HG02623 (cell line): ENCODE measurements around the gene MICAL3.

Experiments used
- ATAC-seq: cut with Tn5 transposase; IDR thresholded peaks from one replicate; pipeline ENCODE4 v1.9.1; 2021; ENCODE audit warnings: moderate library complexity; ENCODE audit not compliant: unreplicated experiment

Gene MICAL3

GRCh38 chr22:17873804-17874203 lies 150.6 kb downstream of the MICAL3 start:
- ATAC-seq = no peak

DNA sequence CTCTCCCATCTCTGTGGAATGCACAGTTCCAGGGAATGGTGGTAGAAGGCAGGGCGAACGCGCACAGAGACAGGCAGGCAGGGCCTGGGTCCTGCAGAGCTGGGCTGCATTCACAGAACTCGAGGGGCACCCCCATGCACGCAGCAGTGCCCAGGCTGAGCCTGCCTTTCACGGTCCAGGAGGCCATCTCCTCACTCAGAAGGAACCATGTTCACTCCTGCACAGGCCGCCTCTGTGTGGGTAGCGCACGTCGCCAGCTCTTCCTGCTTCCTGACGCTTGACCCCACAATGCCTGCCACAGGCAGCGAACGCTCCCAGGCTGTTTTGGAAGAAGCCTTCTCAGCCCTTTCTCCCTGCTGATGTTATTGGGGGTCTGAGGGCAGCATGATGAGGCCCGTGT lies 151.2 kb downstream of the MICAL3 start:
- no peak for ATAC-seq

GRCh38 chr22:17872471-17872870 lies 151.9 kb downstream of the MICAL3 start:
- no peak for ATAC-seq

- no peak for ATAC-seq
Measured at GRCh38 chr22:17871726-17872458, 152.5 kb downstream of the MICAL3 start.

- ATAC-seq = no peak
Measured at GRCh38 chr22:17870407-17870806, 154.0 kb downstream of the MICAL3 start.

DNA sequence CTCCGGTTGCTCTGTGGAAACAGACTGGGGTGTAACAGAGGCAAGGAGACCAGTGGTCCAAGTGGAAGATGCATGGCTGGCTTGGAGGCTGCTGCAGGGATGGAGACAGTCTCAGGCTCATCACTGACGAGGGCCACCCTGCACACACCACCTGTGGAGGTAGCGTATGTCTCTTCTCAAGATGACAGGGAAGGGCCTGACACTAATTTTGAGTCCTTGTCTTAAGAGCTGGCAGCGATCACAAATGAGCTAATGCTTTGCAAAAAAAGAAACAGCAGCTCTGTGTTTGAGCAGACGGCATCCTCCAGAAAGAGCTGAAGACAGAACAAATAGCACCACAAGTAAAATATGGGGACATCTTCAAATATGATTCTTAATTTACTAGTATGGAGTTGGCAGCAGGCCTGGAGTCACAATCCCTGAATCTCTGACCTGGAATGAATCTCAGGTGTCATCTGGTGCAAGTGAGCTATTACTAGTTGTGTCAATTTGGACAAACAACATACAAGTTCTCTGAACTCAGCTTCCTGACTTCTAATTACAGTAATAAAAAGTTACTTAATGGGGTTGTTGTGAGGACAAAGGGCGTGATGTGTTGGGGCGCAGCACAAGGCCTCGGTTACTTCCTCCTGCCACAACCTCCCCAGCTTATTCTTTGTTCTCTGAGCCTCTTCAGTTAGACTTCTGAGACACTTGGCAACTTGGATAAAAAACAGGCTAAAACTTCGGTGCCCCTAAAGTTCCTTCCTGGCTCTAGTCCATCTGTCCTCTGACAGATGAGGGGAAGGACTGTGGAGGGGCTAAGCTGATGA lies 154.9 kb downstream of the MICAL3 start:
- ATAC-seq = no peak

GRCh38 chr22:17868771-17869170 lies 155.6 kb downstream of the MICAL3 start:
- ATAC-seq = no peak

DNA sequence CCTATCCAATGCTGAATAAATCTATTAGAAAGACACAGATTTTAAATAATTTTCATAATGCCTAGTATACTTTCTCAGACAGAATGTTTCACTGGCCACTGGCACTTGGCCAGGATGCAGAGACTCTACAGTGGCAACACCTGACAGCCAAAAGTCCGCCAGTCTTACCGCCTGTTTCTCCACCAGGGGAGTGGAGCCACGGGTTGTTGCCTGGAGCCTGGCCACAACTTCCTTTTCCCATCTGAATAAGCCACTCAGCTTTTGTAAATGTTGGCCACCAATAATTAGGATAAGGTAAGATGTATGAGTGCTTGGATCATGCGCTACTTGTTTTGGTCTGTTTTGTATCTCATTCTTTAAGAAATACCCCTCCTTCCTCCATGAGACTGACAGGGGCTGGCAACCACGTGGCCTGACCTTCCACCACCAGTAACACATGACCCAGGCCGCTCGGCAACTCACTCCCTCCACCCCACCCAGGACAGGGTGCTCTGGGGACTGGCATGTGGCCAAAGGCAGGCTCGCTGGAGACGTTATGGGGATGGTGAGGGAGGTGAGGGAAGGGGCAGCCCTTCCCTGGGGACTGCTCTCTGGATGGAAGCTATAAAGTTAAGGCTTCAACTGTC lies 157.1 kb downstream of the MICAL3 start:
- ATAC-seq = no peak

GRCh38 chr22:17866621-17867020 lies 157.7 kb downstream of the MICAL3 start:
- ATAC-seq = no peak

DNA sequence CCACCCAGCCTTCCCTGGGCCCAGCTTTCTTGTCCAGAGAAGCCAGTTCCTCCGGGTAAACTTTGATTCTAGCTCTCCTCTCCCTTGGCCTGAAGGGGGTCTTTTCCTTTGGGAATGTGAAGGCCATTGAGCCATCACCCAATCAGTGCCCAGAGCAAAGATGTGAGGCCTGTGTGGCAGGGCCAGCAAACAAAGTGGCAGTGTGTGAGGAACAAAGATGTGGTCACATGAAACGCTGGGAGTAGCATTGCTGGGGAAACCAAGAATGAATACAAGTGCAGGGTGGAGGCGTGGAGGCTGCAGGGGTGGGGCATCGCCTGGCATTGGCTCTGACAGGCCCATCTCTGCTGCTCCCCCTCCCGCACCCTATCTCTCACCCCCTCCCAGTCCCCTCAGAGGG lies 158.2 kb downstream of the MICAL3 start:
- no peak for ATAC-seq

DNA sequence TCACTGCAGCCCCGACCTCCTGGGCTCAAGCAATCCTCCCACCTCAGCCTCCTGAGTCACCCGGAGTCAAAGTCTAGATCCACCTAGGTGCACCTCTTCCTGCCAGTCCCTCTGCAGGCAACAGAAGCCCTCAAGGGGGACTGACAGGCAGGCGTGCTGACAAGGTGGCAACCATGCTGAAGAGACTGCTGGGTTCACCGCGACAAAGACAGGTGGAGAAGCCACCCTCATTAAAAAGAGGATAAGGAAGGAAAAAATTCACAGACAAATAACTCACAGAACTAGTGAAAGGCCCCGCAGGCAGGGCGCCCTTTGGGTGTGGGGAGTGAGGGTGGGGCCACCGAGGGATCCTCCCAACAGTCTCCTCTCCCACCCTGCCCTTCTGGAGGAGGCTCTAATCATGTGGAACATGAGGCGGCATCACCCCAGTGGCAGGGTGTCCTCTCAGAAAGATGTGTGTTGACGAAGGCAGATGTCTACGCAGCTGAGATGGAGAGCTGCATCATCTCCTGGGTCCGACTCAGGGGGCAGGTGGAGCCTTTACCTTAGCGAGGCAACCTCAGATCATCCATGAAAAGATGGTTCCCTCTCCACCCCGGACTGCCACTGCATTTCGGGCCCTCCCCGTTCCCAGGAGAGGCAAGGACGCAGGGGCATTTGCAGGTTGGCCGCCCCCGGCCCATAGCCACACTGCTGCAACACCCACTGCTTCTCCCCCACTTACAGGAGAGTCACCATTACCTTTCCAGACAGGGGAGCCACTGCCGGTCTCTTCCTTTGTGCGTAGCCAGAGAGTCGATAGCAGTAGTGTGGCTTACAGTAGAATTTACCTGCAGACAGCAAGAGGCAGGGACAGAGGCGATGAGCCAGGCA lies 158.9 kb downstream of the MICAL3 start:
- ATAC-seq = no peak

DNA sequence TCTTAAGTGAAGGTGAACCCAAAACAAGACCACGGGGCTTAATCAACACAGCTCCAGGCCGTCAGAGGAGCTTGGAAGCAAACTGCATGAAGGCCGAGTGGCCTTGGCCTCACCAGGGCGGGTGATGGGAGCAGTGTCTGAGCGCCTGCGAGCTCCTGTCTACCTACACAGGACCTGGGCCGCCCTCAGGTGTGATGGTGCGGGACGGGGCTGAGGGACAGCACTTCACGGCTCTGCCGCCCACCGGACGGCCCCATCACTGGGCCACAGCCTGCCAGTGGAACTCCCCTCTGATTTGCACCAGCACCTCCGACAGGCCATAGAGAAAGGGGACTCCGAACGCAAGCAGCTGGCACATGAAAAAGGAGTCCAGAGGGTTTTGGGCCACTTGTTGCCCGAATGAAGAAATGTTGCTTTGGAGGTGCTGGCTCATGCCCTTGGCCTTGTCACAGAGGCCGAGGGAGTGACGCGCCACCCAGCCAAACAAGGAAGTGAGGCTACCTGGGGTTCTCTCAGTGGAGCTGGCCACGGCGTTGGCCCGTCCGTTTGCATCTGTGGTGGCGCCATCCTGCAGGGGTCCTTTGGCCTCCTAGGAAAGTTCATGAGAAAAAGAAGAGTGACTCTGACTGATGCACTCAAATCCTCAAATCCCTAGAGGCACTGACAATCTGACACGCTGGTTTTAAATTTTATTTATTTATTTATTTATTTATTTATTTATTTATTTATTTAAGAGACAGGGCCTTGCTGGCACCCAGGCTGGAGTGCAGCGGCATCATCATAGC lies 159.8 kb downstream of the MICAL3 start:
- no peak for ATAC-seq

DNA sequence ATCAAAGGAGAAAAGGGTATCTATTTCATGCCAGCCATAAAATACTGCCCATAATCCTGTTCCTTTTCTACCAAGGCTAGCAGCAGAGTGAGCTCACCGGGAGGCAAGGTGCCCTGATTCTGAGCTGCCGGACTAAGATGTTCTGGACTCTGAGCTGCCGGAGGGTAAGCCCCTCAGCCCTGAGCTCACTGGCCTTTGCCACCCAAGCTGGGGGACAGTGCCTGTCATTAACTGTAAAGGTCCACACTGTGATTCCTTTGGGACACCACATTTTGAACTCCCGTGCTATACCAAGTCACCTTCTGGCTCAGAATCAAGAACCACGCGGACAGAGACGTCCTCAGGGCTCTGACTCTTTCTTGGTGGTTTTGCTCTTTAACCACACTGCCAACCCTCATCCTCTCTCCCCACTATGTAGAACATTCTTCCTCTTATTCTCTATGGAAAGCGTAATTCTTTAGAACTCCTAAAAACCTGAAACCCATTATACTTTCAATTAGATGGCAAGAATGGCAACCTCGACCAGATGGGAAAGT lies 161.6 kb downstream of the MICAL3 start:
- no peak for ATAC-seq

- ATAC-seq = no peak
Measured at GRCh38 chr22:17861909-17862308, 162.5 kb downstream of the MICAL3 start.

DNA sequence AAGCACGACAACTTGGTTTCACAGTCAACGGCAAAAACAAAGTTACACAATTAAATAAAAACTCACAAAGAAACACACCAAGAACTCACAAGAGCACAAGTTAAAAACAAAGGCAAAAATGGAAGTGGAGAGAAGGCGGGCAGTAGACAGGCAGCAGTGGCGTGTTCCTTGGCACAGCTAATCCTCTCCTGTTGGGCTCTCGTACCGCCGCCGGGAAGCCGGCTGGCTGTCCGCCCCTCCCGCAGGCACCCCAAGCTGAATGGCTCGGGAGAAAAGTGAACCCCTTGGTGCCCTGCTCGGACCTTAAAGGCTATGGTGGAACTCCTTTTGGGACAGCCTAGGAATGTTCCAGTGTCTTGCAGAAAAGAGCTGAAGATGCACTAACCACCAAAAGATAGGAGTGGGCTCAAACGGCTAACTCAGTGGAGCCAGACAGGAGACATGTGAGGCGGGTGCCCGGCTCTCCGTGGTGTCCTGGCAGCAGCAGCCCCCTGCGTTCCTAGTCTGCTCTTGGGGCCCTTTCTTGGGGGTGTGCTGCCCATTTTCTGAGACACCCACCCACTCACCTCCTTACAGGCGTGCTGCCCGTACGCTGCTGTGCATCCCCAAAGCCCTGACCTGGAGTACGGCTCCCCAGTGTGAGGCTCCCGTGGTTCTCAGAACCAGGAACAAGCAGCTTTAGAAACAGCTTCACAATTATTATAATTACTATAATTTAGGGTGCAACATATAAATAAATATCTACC lies 164.0 kb downstream of the MICAL3 start:
- no peak for ATAC-seq

DNA sequence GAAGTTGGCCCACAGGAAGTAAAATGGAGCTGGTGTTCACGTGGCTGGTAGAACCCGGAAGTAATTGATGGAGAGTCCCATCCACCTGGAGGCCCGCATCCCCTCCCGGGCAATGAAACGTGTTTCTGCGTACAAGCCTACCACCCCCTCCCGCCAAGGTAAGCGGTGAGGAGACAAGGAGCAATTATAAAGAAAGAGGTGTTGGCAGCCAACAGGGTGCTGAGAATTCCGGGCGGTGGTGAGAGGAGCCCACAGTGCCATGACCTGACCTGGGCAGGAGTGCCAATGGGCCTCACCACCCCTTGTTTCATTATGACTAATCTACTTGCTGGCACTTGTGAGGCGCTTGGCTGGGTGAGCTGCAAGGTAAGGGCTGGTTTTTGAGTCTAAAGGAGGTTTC lies 166.3 kb downstream of the MICAL3 start:
- no peak for ATAC-seq

DNA sequence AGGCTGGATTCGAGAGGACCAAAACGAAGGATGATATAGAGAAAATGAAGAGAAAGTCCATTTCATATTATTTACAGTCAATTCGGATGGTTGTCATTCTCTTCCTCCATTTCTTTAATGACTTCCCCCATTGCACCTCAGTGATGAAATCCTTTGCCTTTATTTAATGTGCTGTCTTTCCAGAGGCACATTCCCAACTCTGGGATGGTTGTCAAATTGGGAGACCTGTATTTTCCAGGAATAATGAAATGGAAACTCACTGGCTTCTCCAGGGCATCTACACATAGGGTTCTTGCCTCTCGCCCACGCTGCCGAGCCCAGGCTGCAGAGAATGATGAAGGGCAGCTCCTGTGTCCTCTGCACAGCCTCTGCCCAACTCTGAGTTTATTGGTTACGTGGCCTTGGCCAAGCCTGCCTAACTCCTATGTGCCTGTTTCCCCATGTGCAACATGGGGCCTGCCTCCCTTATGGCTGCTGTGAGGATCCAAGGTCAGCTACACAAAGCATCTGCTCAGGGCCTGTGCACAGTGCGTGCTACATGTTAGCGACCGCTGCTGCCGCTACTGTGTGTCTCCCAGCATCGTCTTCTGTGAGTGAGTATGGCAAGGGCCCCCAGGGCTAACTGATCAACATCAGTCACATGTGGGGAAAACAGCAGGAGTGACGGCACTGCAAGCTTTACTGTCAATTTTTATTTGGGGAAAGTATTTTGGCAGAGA lies 168.6 kb downstream of the MICAL3 start:
- ATAC-seq = no peak

GRCh38 chr22:17853073-17853472 lies 171.3 kb downstream of the MICAL3 start:
- no peak for ATAC-seq

DNA sequence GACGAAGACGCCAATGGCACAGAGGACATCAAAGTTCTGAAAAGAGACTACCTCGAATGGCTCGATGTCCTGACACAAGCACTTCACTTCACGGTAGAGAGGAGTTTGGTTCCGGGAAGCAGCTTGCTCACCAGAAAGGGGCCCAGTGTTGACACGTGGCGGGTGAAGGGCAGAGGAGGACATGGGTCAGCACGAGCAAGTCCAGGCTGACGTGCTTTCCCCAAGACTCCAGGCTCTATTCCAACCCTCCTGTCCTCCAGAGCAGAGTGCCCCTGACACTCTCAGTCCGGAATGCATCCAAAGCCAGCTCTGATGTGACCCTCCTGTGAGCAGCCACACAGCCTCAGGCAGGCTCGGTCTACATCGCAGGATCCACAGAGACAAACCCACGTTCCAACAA lies 172.6 kb downstream of the MICAL3 start:
- ATAC-seq = no peak
